Measurements from ENCODE around the gene ZNF736.
A peak's percentile ranks its signal among the peaks of the same experiment; 100 is the strongest.
"Not testable (repeated sequence)": the region's sequence is repeated elsewhere in the genome, so short reads cannot be mapped to it uniquely, and the experiment has no call there.

Gene ZNF736

DNA sequence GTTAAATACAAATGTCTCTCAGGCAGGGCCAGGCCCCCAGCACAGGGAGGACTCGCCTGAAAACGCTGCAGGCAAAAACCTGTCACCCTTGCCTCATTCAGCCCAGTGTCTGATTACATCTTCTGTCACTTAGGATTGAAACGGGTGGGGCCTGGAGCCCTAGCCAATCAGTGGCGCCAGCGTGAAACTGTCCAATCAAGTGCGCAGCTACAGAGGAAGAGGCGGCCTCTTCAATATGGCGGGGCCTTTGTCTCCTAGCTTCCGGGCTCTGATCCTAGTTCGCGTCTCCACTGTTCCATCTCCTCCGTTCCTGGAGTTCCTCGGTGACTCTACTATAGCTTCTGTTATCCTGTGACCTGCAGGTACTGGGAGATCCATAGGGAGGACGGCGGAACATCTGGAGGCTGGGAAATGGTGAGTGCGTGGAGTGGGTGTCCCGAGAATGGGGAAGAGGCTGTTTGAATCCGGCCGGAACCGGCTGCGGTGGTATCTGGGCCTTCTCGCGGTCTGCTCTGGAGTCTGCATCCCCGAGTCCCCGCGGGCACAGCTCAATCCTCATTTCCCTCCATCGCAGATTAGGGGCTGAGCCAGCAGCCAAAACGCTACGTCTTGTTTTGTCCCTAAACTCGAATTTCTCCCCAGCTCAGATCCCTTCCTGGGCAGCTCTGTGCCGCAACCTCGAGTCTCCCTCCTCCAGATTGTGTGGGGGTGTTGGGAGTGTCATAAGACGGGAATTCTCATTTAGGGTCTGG is at the start of gene ZNF736:
TSS of gene ZNF736 (plus strand) at position 222 of the 752 bp plus-strand sequence. CDS start at position 412, 190 bp downstream.
- DNase-seq = peak; percentile 54

- no peak for DNase-seq
Measured at GRCh38 chr7:64266341-64266919, 47.3 kb upstream of the ZNF736 start.

DNA sequence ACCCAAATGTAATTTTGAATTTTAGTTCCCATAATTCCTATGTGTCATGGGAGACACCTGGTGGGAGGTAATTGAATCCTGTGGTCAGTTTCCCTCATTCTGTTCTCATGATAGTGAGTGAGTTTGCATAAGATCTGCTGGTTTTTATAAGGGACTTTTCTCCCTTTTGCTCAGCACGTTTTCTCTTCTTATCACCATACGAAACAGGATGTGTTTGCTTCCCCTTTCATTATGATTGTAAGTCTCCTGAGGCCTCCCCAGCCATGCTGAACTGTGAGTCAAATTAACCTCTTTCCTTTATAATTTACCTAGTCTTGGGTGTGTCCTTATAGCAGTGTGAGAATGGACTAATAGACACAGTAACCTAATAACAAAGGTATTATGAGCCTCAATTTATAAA is 36.1 kb upstream of the ZNF736 start:
- DNase-seq = no peak

GRCh38 chr7:64294701-64295420 is 18.9 kb upstream of the ZNF736 start:
- DNase-seq = no peak

GRCh38 chr7:64297418-64297817 is 16.3 kb upstream of the ZNF736 start:
- not testable (repeated sequence) for DNase-seq

DNA sequence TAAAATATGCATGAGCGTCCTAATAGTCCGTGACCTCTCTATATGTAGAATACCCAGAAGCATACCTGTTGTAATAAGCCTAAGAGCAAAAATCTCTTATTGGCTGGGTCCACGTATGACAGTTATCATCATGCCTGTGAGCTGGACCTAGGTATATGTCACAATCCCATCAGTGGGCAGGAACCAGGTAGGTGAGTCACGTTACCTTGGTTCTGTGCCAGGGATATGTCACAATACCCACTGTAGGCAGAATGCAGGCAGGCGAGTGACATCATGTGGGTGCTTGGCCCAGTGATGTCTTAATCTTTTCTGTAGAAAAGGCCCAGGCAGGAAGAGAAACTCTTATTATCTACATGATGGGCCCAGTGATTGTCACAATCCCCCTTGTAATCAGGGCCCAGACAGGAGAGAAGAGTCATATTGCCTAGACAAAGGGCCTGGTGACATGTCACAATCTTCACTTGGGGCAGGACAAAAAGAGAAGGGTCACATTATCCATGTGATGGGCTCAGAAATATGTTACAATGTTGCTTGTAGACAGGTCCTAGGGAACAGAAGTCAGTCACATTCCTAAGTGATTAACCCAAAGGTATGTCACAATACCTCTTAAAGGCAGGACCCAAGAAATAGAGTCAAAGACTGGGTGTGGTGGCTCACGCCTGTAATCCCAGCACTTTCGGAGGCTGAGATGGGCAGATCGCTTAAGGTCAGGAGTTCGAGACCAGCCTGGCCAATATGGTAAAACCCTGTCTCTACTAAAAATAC is 12.9 kb upstream of the ZNF736 start:
- no peak for DNase-seq

DNA sequence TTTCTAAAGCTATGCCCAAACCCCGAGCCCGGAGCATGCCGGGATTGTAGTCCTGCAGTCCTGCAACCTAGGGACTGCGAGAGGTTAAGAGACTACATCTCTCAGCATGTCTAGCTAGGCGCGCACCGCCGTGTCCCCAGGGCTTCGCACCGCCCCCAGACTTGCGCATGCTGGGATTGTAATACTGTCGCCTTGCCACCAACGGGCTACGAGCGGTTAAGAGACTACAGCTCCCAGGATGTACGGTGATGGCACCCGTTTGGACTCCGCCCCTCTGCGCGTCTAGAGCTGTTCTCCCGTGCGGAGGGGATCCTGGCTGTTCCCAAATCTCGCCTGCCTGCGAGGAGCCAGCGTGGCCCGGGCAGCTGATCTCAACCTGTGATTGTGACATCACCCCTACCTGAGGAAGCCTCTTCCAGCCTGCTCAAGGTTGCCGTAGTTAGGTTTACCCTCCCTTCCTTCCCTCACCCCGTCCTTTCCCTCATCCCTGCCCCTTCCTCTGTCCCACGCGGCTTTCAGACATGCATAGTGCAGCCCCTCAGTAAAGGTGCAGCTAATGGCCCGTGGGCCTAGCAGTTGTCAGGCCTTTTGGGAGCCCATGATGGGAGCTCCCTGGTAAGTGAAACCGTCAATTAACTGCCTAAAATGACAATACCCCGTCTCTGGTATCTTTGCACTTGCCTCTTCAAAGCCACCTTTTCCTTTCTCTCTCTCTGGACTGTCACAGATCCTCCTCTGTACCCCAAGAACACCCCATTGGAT is 6.3 kb upstream of the ZNF736 start:
- peak; percentile 63 for DNase-seq

DNA sequence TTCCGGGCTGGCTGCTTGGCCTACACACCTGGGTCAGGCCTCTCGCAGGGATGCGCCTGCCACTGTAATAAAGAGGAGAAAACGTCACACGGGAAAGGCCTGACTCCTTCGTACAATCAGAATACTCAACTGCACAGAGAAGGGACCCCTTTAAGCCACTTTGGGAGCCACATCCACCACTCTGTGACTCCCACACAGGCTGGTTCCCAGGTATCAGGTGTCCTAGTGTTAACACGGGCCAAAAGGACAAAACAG is 5.8 kb upstream of the ZNF736 start:
- no peak for DNase-seq

DNA sequence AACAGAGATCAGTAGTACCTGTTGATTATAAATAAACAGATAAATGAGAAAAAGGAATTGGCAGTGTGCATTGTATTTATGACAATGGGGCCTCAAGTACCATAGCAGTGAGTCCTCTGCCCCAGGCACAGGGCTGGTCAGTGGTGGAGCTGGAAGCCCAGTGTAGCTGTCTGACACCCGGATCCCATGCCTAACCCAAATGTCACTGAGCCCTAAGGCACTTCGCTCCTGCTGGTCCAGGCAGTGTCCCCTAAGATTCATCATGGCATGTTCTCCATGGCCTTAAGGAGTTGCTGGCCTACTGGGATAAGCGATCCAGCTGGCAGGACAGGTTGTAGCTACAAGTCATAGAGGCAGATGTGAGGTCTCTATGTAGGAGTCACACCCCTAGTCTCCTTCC is 3.3 kb upstream of the ZNF736 start:
- DNase-seq = no peak

GRCh38 chr7:64312826-64313225 is 935 bp upstream of the ZNF736 start:
- no peak for DNase-seq

GRCh38 chr7:64314566-64314965 is 805 bp downstream of the ZNF736 start:
- no peak for DNase-seq

DNA sequence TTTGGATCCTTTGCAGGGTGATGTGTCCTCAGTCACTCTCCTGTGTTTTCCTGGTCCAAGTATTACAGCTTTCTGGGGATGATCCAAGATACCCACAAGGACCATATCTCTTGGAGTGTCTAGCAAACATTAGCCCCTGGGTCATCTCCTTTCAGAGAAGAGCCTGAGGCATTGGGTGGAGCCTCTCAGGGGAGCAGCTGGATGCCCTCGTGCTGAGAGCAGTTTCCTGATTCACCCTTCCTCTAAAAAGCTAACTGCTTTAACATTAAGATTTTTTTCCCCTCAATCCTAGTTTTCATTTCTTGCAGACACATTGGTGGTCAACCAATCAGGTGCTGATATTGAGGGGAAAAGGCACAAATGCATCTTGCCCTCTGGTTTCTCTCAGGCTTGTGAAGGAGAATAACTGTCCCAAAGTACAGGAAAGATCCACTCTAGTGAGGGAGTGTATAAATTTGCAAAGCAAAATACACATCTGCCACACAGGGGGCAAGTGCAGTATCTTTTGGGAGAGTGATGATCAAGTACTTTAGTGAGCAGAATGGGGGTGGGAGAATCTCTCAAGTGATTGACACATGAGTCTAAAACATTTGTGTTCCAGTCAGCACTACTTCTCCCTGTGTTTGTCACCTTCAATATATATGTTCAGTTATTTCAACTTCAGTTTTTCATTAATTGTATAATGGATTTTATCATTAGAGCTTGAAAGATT is 2.4 kb downstream of the ZNF736 start:
- not testable (repeated sequence) for DNase-seq

DNA sequence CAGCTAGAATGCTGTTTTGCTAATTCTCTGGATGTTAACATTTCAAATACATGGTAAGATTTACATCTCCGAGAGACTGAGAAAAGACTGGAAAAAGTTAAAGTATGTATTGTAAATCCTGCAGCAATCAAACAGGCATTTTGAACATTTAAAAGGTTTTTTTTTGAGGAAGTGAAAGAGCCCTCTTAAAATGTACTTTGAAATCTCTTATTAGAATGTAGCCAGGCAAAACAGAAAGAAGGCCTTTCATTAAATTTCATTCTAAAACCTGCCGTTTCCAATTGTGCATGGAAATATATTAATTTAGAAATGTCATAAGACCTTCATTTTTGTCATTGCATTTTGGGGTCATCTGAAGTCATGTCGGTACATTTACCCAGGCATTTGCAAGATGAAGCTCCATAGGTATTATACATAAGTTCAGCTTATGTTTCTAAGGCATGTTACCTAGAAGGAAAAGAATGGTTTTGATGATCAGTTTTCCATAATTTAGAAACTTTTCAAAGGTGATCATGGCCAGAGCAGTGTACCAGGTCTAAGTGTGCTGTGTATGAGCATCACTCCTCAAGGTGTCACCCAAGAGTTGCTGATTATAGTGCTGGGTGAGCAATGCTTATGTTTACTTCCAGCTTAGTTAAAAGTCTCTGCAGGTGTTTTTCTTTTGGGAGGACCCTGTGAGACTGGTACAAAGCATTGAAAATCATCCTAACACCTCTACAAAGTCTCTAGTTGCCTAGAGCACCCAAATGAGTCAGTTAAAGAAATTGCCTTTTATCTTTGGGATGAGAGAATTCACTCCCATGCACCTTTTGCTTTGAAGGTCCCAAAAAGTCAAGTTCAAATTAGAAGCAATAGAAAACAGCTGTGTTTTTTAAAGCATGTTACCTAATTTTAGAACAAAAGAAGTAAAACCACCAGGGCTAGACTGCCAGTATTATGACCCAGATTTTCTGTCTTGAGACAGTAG is 7.1 kb downstream of the ZNF736 start:
- no peak for DNase-seq

GRCh38 chr7:64324166-64324565 is 10.4 kb downstream of the ZNF736 start:
- DNase-seq = not testable (repeated sequence)

DNA sequence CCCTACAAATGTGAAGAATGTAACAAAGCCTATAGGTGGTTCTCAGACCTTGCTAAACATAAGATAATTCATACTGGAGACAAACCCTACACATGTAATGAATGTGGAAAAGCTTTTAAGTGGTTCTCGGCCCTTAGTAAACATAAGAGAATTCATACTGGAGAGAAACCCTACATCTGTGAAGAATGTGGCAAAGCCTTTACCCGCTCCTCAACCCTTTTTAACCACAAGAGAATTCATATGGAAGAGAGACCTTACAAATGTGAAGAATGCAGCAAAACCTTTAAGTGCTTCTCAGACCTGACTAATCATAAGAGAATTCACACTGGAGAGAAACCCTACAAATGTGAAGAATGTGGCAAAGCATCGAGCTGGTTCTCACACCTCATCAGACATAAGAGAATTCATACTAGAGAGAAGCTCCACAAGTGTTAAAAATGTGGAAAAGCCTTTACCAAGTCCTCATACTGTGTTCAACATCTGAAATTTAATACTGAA is 35.0 kb downstream of the ZNF736 start:
- DNase-seq = not testable (repeated sequence)

DNA sequence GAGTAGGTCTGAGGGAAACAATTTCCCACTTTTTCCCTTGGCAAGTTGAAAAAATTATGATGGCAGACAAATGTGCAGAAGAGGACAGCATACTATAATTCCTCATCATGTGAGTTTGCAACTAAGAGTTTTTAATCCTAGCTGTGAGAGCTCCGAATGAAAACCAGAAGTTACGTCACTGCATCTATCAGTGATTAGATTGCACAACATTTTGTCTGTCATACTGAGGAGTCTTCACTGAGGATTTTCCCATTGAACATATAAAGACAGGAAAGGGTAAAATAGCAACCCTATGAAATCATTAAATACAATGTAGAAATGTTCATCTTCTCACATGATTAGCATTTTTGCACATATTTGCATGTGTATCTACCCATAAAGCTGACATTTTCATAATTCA is 45.8 kb downstream of the ZNF736 start:
- no peak for DNase-seq

- DNase-seq = no peak
Measured at GRCh38 chr7:64371116-64371515, 57.4 kb downstream of the ZNF736 start.

DNA sequence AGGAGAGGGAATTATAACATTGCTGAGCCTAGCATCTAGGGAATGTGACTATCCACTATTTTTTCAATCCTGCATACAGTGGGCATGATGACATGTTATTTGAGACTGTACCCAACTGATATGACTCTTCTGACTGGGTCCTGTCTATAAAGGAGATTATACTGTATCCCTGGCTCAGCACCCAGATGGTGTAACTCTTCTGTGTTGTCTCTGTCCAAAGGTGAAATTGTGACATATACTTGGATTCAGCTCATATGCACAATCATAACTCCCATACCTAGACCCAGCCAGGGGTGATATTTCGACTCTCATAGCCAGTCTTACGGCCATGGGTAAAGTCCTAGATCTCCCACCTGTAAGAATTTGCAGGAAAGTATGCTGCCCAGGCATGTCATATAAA is 59.3 kb downstream of the ZNF736 start:
- DNase-seq = no peak

DNA sequence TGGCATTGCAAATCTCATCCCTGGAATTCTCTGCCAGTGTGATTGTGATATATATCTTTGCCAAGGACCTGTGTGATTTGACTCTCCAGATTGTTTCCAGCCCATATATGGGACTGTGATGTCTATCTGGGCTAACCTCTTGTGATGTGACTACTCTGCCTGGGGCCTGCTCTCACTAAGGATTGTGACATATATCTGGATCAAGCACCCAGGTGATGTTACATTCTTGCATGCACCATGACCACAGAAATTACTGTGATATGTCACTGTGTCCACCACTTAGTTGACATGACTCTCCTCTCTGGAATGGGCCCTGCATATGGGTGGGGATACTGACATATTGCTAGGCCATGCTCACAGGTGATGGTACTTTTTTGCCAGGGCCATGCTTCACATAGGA is 86.6 kb downstream of the ZNF736 start:
- DNase-seq = no peak

All from NK-92 treated with Interleukin-12 subunit alpha and Interleukin-12 subunit beta, amount 100 ng/mL, for 24 hours (cell line).